Transverse colon (tissue), 4 donors: ENCODE measurements around the gene ATP5PD. TPM values are rescaled to one million over a fixed set of nuclear protein-coding genes. Genes with fewer than 3 reads are reported as not detected.

Experiments used
- DNase-seq: peaks from one replicate; pipeline ENCODE4 v3.0.0-alpha.2; 2019
- H3K27ac ChIP-seq, 4 donors: fragments of 200-600 bp; sonication (generic); 2 replicates each; pipeline ENCODE4 v1.5.1; 2016 to 2018; ENCODE audit warnings: inconsistent platforms in 4 of 4
- H3K27me3 ChIP-seq: fragments of 200-600 bp; sonication (generic); 2 replicates; pipeline ENCODE4 v1.5.1; 2017; ENCODE audit warnings: inconsistent platforms
- H3K36me3 ChIP-seq, 4 donors: fragments of 200-600 bp; sonication (generic); 2 replicates each; pipeline ENCODE4 v1.5.1; 2017 to 2019; ENCODE audit warnings: inconsistent platforms in 4 of 4
- H3K4me1 ChIP-seq, 4 donors: fragments of 200-600 bp; sonication (generic); 2 replicates each; pipeline ENCODE4 v1.5.1; 2017 to 2020; ENCODE audit warnings: inconsistent platforms in 4 of 4
- H3K4me3 ChIP-seq, 4 donors: fragments of 200-600 bp; sonication (generic); 1 replicate in 1 of 4; 2 replicates in 3 of 4; pipeline versions ENCODE4 v1.5.1 to v1.6.1; 2017 to 2019; ENCODE audit warnings: inconsistent platforms in 4 of 4
- H3K9me3 ChIP-seq, 2 donors: fragments of 200-600 bp; sonication (generic); 2 replicates each; pipeline ENCODE4 v1.5.1; 2017 to 2019; ENCODE audit warnings: inconsistent platforms in 2 of 2
- EP300 ChIP-seq: sonication (generic); formaldehyde crosslinking; IDR thresholded peaks from one replicate; pipeline ENCODE4 v1.6.1; 2017; ENCODE audit warnings: antibody characterized with exemption, low read depth
- POLR2A ChIP-seq: fragments of 450-650 bp; IDR thresholded peaks from one replicate; pipeline ENCODE4 v1.6.1; 2016; ENCODE audit warnings: antibody characterized with exemption, mild to moderate bottlenecking, moderate library complexity
- POLR2AphosphoS5 ChIP-seq, 3 donors: sonication (generic); formaldehyde crosslinking; IDR thresholded peaks; one replicate each; pipeline ENCODE4 v1.6.1; 2016; ENCODE audit warnings: antibody characterized with exemption in 3 of 3
- WGBS, 2 donors: methylation state at CpG; one replicate each; pipeline ENCODE4 v1.1.5; 2018; ENCODE audit warnings: low coverage in 1 of 2; 5-methylcytosine and 5-hydroxymethylcytosine counted together
- in situ Hi-C, 4 donors: fragments of 200-750 bp; cut with MboI; loops; one replicate each; pipeline versions ENCODE4 v1.15.0 to v1.15.1; 2017; ENCODE audit warnings: low sequenced_read_pairs in 3 of 4, low pct_ligation_motif_present in 1 of 4, low pct_unique_long_range_greater_than_20kb in 1 of 4
- intact Hi-C: fragments of 100-400 bp; cut with DNase I; formaldehyde crosslinking; loops from one replicate; pipeline ENCODE4 v1.15.1; 2023; ENCODE audit warnings: low total_unique reads
- total RNA-seq, 4 donors: library from RNA; depleted of rRNA; stranded (reverse); fragments of >200 nt; gene quantifications; one replicate each; pipeline ENCODE4 v1.1.0, GENCODE V29; 2016
- TF ChIP-seq, protein P1 (sequence below), 5 experiments: fragments of 200-600 bp in 3 of 5; fragments of 450-650 bp in 2 of 5; sonication (generic) in 3 of 5; IDR thresholded peaks; 1 replicate in 2 of 5; 2 replicates in 3 of 5; pipeline ENCODE4 v1.5.1; 2016 to 2017; ENCODE audit warnings: antibody characterized with exemption in 5 of 5, inconsistent platforms in 3 of 5, mild to moderate bottlenecking in 2 of 5, moderate library complexity in 1 of 5

ATP5PD gene
- total RNA-seq, 4 donors from 2014 or later = 75.2 to 373 (median 245) TPM

DNA sequence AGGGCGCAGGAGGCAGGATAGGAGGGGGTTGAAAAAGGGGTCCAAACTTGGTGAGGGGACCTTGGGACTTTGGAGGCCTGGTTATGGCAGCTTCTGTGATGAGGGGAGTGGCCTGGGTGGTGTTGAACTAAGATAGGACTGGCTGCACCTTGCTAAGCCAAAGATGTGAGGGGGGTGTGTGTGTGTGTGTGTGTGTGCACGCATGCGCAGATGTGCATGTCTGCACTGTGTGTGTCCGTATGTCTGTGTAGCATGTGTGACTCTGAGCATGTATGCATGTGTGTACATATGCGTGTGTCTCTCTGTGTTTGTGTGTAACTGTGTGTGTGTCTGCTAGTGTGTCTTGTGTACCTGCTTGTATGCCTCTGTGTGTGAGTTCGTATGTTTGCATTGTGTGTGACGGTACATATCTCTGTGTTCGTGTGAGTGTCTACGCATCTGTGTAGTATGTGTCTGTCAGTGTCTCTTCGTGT lies 45.1 kb upstream of the ATP5PD start:
- TF ChIP-seq, protein P1, sequence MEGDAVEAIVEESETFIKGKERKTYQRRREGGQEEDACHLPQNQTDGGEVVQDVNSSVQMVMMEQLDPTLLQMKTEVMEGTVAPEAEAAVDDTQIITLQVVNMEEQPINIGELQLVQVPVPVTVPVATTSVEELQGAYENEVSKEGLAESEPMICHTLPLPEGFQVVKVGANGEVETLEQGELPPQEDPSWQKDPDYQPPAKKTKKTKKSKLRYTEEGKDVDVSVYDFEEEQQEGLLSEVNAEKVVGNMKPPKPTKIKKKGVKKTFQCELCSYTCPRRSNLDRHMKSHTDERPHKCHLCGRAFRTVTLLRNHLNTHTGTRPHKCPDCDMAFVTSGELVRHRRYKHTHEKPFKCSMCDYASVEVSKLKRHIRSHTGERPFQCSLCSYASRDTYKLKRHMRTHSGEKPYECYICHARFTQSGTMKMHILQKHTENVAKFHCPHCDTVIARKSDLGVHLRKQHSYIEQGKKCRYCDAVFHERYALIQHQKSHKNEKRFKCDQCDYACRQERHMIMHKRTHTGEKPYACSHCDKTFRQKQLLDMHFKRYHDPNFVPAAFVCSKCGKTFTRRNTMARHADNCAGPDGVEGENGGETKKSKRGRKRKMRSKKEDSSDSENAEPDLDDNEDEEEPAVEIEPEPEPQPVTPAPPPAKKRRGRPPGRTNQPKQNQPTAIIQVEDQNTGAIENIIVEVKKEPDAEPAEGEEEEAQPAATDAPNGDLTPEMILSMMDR (IDR thresholded peaks at IDR 0.05) = peak in 1 of 5 experiments; percentile 8
- TF ChIP-seq POLR2A = no peak
- TF ChIP-seq POLR2AphosphoS5 (IDR thresholded peaks at IDR 0.05) = peak in 1 of 3 donors; percentile 51
- no peaks in the 10 kb centered on the region for H3K36me3 ChIP-seq
- H3K27ac ChIP-seq = peak overlapping the region; percentile 90 to 97 (median 96)
- intact Hi-C loops (no loop called here), in situ Hi-C loops (no loop called here)
- H3K4me3 ChIP-seq = peak overlapping the region in 1 of 4 donors; percentile 9
- no peaks in the 10 kb centered on the region for H3K27me3 ChIP-seq
- no peaks in the 10 kb centered on the region for H3K9me3 ChIP-seq
- WGBS, 2 donors = 60 to 83% methylated on average over 1 to 10 of the region's 10 CpGs
- H3K4me1 ChIP-seq = peaks cover 49 to 90% (median 76%) of the 10 kb centered on the region in 4 donors
- peak; percentile 78 for DNase-seq

DNA sequence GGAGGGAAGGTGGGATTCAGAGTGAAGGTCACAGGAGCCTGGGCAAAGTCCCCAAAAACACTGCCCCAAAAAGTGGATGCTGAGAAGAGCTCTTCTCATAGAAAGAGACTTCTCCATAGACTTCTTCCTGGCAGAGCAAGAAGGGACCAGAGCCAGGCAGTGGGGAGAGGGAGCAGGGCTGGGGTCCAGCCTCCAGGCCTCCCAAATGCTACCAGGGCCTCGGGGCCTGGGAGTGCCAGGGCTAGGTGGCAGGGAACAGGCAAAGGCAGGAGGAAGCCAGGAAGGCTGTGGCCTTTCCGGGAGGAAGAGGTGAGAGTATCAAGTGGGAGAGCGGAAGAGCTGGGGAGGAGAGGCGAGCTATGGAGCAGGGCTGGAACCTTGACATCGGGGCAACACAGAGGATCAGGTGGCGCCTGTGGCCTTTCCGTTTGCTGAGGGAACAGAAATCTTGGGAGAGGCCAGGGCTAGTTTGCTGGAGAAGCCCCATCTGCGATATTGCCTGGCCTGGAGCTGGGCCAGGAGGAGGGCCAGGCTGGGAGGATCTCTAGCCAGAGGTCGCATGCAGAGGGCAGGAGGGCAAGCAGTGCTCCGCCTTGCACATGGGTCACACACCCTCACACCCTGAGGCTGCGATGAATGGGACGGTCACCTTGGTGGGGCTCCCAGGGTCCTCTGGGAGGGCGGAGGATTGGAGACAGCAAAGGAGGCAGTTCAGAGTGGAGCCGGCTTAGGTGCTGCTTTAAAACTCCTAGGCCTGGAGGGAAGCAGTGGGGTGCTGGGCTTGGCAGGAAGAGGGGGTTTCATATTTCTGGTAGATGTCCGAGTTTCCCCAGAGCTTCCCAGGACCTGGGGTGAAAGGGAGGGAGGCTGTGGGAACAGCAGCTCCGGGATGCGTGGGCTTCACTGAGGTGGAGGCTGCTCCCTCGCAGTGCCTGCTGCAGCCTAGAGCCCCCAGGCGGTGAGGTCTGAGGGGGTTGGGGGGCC lies 44.4 kb upstream of the ATP5PD start:
- peak overlapping the region in 1 of 4 donors; percentile 9 for H3K4me3 ChIP-seq
- 45 to 56% methylated on average over 6 to 19 of the region's 19 CpGs for WGBS, 2 donors
- H3K4me1 ChIP-seq = peaks cover 49 to 92% (median 75%) of the 10 kb centered on the region in 4 donors
- H3K9me3 ChIP-seq = no peaks in the 10 kb centered on the region
- intact Hi-C loops (no loop called here), in situ Hi-C loops (no loop called here)
- no peak for TF ChIP-seq EP300
- TF ChIP-seq, protein P1 (IDR thresholded peaks at IDR 0.05) = no peak
- peak; percentile 38 for TF ChIP-seq POLR2A
- peak in 2 of 3 donors; percentile 42 to 55 for TF ChIP-seq POLR2AphosphoS5 (IDR thresholded peaks at IDR 0.05)
- H3K27me3 ChIP-seq = no peaks in the 10 kb centered on the region
- no peaks in the 10 kb centered on the region for H3K36me3 ChIP-seq
- H3K27ac ChIP-seq = peak overlapping the region; percentile 90 to 97 (median 96)
- DNase-seq = peak; percentile 75

DNA sequence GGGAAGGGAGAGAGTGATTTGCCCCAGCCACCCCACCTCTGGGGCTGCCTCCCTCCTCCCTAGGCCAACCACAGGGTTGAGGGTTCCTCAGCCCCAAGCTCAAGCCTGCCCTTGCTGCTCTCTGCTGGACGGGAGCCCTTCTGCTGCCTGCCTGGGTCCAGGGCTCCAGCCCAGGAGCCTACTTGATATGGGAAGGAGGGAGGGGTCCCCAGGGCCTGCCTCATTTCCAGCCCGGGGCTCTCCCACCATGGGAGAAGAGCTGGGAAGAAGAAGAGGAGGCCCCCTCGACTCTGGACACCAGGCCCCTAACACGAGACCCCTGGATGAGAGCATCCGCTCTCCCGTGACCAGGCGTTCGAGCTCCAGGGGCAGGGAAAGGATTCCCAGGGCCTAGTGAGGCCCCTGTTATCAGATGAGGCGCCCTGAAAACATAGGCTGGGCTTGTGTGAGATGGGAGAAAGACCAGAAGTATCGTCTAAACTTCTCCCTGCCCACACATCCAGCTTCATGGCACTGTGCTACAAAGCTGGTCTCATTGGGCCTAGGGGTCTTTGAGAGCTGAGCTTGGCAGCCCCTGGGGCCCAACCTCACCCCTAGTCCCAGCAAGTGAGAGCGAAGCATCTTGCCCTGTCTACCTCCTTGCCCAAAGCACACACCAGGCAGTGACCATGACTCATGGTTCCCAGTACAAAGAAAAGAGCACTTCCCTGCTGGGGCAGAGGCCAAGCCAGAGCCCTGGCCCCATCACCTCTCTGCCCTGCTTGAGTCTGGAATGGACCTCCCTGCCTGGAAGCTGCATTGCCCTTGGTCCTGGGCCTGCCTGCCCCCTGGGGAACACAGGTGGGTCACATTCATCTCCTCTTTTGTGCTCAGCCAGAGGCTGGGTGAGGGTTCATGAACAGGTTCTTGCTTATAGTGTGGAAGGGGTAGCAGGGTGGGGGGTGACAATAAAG lies 42.0 kb upstream of the ATP5PD start:
- TF ChIP-seq POLR2AphosphoS5 (IDR thresholded peaks at IDR 0.05) = peak in 2 of 3 donors; percentile 46 to 53
- no peak for TF ChIP-seq POLR2A
- TF ChIP-seq, protein P1 (IDR thresholded peaks at IDR 0.05) = no peak
- no peak for TF ChIP-seq EP300
- peak; percentile 50 for DNase-seq

More for the DNA sequence above, 42.0 kb upstream of the ATP5PD start:
- in situ Hi-C loops (no loop called here), intact Hi-C loops (no loop called here)
- H3K4me1 ChIP-seq = peaks cover 40 to 83% (median 59%) of the 10 kb centered on the region in 4 donors
- WGBS, 2 donors = 79% methylated on average over 10 of the region's 11 CpGs; no CpG with 5 or more reads in 1 of the 2 donors
- peak overlapping the region; percentile 61 to 75 (median 64) for H3K4me3 ChIP-seq
- H3K9me3 ChIP-seq = no peaks in the 10 kb centered on the region
- no peaks in the 10 kb centered on the region for H3K36me3 ChIP-seq
- H3K27me3 ChIP-seq = no peaks in the 10 kb centered on the region
- H3K27ac ChIP-seq = peak overlapping the region; percentile 96 to 98 (median 96)
